HUDEP-2 (cell line): ENCODE data around the gene GHR.

Source experiments
- DNase-seq, 76 experiments: peaks; one replicate each; lab custom pipeline; 2025; ENCODE audit not compliant: unreplicated experiment in 76 of 76; lab: John Stamatoyannopoulos, UW

The GHR gene

DNA sequence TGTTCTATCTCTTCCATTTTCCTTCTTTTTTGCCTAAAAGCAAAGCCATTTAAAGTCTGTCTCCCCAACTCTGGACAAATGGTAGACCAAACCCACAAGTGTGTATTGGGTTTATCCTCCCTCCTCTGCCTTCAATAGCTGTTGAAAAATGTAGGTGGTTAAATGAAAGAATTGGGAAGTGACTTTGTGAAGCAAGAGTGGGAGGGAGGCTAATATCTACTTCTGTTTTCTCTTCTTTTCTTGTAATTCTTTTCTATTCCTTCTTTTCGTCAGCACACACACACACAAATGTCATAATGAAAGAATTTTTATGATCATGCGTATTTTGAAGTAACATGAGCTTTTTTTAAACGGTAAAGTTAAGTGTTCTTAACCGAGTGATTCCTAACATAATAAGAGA lies 337.2 kb downstream of the GHR start:
- no peak for DNase-seq

DNA sequence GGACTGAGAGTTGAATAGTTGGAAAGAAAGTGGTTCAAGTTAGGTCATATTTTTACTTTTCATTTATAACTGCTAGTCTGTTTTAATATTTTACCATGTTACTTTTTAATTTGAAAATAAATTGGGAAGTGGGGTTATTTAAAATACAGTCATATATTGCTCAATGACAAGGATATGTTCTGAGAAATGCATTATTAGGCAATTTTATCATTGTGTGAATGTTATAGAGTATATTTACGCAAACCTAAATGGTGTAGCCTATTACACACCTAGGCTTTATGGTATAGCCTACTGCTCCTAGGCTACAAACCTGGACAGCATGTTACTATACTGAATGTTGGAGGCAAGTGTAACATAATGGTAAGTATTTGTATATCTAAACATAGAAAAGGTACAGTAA lies 338.6 kb downstream of the GHR start:
- DNase-seq: no peak

DNA sequence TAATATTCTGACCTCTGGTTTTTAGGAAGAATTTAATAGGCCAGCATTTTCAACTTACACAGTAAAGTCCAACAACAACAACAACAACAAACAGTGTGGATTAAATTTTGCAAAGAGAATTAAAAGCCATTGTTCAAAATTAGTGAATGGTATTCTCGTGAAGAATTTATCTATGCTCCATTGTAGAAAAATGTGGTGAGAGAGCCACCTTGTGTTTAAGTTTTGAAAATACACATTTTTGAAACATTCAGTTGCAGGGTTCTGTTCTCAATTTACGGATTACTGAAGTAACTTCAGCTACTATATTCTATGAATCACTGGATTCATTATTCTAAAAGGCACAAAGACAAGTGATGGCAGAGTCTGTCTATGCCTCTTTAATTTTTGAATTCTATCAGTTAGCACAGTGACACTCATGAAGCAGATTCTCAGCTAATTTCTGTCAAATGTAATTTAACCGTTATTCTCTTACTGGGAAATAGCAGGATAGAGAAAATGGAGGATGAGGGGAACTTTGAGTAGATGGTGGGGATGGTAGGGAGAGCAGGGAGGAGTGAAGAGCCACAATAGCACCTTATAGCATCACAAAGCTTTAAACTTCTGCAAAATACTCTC lies 344.4 kb downstream of the GHR start:
- DNase-seq: peak in 5 of 76 experiments; percentile 0 to 12 (median 7)

DNA sequence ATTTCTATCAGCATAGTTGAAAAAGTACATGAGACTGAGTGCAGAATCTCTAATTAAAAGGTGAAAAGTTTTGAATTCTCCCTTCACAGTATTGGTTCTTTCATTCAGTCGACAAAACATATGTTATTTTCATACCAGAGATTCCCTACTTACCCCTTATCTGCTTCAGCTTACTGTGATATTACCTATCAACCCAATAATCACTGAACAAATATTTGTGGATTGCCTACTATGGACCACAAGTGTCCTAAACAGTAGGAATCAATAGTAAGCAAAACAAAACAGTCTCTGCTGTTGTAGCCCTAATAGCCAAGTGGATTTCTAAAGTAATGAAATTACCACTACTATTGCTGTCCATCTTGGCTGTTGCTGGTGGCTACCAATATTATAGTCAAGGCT lies 344.9 kb downstream of the GHR start:
- no peak for DNase-seq

DNA sequence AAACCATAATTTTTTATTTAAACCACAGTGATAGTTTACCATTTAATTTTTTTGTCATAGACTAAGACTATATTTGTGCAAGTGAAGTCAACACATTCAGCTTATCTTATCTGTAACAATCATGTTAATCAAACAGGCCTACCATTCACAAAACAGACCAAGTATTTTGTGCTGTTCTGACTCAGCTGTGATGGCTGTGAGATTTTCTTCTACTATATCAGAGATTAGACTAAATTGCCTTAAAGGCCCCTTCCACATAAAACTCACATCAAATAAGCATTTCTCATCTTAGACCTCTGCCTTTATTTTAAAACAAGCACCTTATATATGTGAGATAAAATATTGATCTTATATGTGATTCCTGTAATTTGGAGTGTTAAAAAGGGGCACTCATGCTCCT lies 346.8 kb downstream of the GHR start:
- DNase-seq: no peak
